ENCODE measurements around the gene ADGRV1.

Gene ADGRV1

DNA sequence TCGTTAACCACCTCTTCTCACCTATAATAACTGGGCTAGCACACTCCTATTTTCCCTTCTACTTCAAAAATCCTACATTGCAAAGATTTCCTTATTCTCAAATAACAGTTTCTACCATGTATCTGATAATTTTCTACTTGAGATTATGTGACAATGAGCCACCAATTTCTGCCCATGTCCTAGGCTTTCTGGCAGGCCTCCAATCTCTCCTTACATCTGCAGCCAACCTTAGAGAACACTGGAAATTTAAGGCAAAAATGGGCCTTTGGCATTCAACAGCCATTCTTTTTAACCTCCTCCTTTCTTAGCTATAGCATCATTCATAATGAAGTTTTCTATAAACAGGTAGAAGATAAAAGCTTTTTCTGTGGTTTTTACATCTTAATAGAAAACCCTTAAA lies 599.4 kb downstream of the ADGRV1 start:
- in situ Hi-C loops (cut with HindIII; ENCODE audit: low pct_ligation_motif_present, low pct_unique_long_range_greater_than_20kb, low sequenced_read_pairs), result no loop called here
- no peak for DNase-seq

DNA sequence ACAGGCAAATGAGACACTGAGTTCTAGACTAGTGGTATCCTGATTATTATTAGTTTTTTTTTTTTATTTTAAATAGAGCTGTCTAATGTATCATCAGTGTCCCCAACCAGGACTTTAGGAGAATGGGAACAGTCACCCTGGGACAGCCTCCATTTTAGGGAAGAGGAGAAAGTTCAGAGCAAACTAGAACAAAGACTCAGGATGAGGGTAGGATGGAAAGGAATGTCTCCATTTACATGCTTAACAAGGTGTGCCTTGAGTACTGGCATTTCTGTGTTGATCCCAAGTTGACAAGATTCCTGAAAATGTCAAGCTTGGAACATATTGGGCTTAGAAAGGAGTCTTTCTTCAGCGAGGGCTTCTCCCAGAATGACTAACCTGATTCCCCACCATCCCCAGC lies 601.0 kb downstream of the ADGRV1 start:
- DNase-seq, result no peak
- in situ Hi-C loops (cut with HindIII; ENCODE audit: low pct_ligation_motif_present, low pct_unique_long_range_greater_than_20kb, low sequenced_read_pairs), result no loop called here

DNA sequence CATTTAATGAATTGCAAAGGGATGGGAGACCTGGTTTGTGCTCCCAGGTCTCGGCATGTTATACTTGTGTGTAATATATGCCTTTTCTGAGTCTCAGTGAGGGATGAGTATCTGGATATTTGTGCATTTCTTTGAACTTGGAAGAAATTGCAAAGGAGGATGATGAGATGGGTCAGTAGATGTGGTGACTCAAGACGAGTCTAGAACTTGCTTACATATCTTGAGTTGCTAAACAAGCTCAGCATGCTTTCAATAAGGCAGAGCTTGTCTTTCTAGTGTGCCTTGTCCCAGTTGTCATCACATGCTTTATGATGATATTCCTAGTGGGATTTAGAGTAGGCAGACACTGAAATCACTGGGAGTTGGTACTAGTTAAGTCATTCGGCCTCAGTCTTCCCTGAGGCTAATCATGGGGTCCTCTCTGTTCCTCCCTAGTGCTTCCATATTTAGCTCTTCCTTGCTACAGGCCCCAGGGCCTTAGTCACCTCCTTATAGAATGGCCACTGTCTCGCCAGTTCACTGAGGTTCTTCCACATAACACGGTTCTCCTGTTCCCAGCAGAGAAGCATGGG lies 602.2 kb downstream of the ADGRV1 start:
- in situ Hi-C loops (cut with HindIII; ENCODE audit: low pct_ligation_motif_present, low pct_unique_long_range_greater_than_20kb, low sequenced_read_pairs), result no loop called here
- DNase-seq, result no peak

DNA sequence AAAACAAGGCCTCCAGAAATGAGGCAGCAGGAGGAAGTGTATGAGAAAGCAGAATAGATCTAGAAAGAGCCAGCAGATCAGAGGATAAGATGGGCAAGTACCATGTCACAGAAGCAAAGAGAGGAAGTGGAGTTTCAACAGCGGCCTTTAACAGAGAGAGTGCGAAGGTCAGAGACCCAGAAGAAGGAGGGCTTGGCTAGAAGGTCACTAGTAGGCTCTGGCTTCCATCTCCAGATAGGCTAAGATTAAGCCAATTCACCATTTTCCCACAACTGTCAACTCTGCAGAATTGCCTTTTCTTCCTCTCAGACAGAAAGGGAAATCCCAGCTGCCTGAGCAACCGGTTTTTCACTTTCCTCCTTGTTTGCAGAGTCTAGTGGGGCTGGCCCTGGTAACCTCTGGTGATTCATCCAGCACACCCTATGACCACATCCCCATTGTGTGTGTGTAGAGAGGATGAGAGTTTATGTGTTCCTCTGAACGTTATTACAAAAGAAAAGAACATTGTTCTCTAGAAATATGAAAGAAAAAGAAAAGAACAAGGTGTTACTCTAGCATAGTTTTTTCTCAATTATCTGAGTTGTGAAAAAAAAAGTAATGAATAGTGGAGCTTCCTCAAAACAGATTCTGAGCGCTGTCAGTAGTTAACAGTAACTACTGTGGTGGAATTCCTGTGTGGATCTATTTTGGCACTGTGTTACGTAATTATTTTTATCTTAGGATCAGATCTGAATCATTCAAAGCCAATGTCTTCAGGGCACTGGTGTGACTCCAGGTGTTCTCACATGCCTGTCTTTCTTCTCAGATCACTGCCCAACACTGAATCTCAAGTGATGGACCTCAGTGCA lies 604.2 kb downstream of the ADGRV1 start:
- in situ Hi-C loops (cut with HindIII; ENCODE audit: low pct_ligation_motif_present, low pct_unique_long_range_greater_than_20kb, low sequenced_read_pairs), result no loop called here
- DNase-seq, result peak; percentile 79

DNA sequence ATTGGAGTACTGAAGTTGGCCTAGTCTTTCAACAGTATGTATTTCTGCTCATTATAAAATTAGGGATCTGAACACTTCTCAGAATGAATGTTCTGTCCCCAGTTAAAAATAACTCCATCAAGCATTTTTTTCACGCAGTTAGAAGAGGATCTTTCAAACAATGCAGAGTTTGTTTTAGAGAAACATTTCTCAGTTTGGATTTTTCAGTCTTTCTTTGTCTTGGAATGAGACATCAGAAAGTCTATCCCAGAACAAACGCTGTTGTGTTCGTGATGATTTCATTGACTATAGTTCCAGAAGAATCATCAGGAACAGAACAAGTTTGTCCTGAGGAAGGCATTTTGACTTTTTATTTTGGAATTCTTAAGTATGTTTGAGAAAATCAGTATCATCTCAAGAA lies 605.8 kb downstream of the ADGRV1 start:
- in situ Hi-C loops (cut with HindIII; ENCODE audit: low pct_ligation_motif_present, low pct_unique_long_range_greater_than_20kb, low sequenced_read_pairs), result no loop called here

DNA sequence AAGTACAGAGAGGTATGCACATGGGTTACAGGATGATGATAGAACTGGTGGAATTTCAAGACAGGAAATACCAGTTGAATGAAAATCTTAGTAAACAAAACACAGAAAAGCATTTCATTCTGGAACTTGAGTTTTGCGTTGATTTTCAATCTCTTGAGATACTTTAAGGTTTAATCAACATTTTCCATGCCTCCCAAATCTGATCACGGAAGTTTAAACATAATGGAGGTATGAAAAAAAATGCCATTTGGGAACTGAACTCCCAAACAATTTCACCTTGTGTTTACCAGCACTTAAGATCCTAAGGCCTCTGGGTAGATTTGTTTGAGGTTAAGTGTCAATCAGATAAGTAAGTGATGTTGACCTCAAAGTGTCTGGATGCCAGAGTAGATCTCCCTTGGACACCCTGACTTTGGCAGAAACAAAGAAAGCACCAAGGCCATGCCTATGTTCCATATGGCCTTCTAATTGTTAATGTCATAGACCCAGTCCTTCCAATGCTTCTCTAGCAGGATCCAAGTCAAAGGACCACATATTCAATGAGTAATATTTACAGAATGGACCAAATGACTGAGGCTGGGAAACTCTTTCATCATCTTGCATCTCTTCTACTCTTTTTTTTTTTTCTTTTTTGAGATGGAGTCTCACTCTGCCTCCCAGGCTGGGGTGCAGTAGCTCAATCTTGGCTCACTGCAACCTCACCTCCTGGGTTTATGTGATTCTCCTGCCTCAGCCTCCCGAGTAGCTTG lies 607.6 kb downstream of the ADGRV1 start:
- no peak for DNase-seq
- in situ Hi-C loops (cut with HindIII; ENCODE audit: low pct_ligation_motif_present, low pct_unique_long_range_greater_than_20kb, low sequenced_read_pairs), result no loop called here

More for the DNA sequence above, 605.8 kb downstream of the ADGRV1 start:
- DNase-seq, result no peak

DNA sequence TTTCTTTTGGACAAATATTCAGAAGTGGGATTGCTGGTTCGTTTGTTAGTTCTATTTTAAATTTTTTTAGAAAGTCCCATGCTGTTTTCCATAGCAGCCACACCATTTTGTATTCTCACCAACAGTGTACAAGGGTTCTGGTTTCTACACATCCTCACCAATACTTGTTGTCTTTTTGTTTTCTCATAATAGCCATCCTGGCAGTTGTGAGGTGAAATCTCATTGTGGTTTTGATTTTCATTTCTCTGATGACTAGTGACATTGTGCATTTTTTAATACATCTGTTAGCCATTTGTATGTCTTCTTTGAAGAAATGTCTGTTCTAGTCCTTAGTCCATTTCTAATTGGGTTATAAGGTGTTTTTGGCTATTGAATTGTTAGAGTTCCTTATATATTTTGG lies 610.3 kb downstream of the ADGRV1 start:
- in situ Hi-C loops (cut with HindIII; ENCODE audit: low pct_ligation_motif_present, low pct_unique_long_range_greater_than_20kb, low sequenced_read_pairs), result no loop called here
- DNase-seq, result no peak

DNA sequence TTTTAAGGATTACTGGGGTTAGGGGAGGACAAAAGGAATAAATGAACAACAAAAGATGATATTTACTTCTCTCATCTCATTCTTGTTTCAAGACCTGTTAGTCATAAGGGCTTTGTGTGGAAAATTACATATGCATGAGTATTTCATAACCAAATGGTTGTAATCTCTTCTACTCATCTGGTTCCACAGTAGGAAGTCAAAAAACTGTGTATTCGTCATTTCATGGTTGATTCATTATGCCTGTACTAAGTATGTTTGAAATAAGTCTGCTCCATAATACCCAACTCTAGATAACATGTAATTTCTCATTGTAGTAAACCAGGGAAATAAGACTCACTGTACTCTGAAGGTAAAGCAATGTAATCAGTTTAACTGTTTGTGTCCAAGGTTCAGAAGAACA lies 611.7 kb downstream of the ADGRV1 start:
- in situ Hi-C loops (cut with HindIII; ENCODE audit: low pct_ligation_motif_present, low pct_unique_long_range_greater_than_20kb, low sequenced_read_pairs), result no loop called here
- no peak for DNase-seq

DNA sequence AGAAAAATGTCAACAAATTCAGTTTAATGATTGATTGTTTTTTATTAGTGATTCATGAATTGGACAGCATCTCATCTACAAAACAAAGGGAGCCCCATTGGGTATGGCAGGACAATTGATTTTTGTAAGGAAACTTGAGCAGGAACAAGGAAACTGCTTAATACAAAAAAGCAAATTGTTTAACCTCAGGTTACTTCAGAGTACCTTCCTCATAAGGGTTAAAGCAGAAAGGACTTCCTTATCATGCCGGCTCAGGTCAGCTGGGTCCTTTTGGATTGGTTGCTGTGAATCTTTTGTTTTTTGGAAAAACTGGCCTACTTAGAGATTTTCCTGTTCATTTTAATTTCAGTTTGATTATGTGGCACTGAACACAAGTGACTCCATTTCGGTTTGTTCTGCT lies 612.7 kb downstream of the ADGRV1 start:
- DNase-seq, result no peak
- in situ Hi-C loops (cut with HindIII; ENCODE audit: low pct_ligation_motif_present, low pct_unique_long_range_greater_than_20kb, low sequenced_read_pairs), result no loop called here

DNA sequence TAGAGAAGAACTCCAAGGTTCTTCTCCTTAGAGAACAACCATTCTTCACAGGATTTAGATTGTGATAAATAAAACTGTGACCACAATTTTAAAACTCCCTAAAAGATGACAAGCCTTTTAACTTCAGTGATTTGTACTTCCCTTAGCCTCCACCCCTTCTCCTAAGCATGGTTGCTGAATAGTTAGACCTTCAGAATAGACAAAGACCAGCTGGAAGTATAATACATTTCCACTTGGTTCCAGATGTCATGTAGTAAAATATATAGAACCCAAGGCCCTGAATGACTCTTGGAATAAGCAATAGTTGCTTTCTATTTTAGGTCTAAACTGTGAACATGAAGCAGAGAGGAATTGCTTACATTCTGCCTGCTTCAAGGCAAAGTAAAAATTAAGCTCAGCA lies 615.8 kb downstream of the ADGRV1 start:
- DNase-seq, result no peak
- in situ Hi-C loops (cut with HindIII; ENCODE audit: low pct_ligation_motif_present, low pct_unique_long_range_greater_than_20kb, low sequenced_read_pairs), result no loop called here

DNA sequence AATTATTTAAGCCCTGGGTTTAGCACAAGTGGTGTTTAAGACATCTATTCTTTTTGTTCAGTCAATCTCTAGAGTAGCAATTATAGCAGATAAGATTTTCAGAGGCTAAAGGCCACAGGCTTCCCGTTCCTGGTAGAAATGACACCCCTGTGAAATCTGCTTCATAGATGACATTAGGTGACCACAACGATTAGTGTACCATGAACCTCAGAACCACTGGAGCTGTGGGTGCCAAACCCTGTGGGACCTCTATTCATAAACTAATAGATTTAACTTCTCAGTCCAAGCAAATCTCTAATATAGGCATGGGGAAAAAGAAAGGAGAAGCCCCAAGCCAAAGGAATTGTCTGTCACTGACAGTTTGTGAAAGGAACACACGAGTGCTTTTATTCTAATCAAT lies 617.1 kb downstream of the ADGRV1 start:
- in situ Hi-C loops (cut with HindIII; ENCODE audit: low pct_ligation_motif_present, low pct_unique_long_range_greater_than_20kb, low sequenced_read_pairs), result no loop called here
- DNase-seq, result no peak

DNA sequence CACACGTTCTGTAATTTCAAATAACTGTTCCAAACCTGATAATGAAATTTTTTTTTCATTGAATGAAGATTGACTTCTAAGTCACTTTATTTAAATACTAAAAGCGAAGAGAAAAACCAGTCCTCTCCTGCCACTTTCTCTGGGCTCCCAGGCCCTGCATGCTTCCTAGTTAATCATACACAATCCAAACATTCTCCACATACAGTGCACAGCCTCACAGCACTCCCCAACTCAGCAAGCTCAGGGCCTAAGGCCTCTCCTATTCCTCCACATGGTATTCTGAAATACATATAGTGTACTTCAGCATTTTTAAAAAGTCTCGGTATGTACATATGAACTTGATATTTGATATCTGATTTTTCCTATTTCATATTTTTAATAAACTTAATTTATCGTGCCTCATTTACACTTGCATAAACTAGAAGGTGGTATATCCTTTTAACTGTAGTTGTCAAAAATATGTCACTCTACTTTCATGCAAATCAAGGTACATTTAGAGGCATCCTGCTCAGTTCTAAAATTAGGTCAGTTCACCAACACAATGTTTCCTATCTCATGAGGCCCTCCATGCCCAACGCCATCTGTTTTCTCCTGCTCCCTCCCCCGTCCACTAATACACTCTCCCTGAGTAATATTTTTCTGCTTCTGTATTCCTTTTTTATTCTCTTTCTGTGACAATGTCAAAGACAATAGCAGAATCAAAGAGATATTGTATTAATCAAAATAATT lies 617.9 kb downstream of the ADGRV1 start:
- in situ Hi-C loops (cut with HindIII; ENCODE audit: low pct_ligation_motif_present, low pct_unique_long_range_greater_than_20kb, low sequenced_read_pairs), result no loop called here
- DNase-seq, result peak; percentile 63

DNA sequence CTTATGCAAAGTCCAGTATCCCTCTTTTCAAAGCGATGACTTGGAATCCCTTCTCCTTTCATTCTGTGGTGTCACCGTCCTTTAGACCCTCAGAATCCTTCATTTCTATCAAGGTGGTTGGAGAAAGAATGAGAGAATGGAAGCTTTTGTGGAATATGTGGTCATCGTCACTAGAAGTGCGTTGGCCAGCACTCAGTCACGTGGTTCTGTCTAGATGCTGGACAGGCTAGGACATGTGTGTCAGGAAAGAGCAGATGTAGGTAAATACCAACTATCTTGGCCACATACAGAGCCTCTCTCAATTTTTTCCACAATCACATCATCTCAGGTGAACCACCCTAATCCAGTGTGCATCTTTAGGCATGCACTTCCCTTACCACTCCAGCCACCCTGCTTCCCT lies 618.5 kb downstream of the ADGRV1 start:
- DNase-seq, result no peak
- in situ Hi-C loops (cut with HindIII; ENCODE audit: low pct_ligation_motif_present, low pct_unique_long_range_greater_than_20kb, low sequenced_read_pairs), result no loop called here

DNA sequence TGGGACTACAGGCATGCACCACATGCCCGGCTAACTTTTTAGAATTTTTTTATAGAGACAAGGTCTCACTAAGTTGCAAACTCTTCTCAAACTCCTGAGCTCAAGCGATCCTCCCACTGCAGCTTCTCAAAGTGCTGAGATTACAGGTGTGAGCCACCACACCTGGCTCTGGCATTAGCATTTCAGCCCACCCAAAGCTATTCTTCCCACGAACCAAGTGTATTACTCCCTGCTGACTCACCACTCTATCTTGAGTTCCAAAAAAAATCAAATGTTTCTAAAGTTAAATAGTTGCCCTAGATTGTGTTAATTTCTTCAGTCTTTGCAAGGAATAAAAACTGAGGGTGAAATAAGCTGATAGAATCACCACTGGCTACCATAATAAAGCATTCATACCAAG lies 619.0 kb downstream of the ADGRV1 start:
- no peak for DNase-seq
- in situ Hi-C loops (cut with HindIII; ENCODE audit: low pct_ligation_motif_present, low pct_unique_long_range_greater_than_20kb, low sequenced_read_pairs), result no loop called here

DNA sequence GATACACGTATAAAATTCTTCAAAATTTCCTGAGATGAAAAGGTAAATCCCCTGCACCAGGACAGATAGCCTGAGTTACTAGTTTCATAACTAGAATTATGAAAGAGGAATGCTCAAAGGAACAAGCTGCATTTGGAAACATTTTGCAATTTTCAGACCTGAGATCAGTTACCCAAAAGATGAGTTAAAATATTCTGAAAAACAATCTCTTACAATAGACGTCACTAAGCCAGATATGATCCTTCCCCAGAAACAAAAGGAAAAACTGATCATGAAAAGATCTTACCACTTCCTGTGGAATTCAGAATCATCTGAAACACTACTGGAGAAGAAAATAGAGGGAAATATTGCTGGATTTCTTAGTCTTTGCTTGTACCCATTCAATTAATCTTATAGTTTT lies 619.9 kb downstream of the ADGRV1 start:
- in situ Hi-C loops (cut with HindIII; ENCODE audit: low pct_ligation_motif_present, low pct_unique_long_range_greater_than_20kb, low sequenced_read_pairs), result no loop called here
- no peak for DNase-seq

DNA sequence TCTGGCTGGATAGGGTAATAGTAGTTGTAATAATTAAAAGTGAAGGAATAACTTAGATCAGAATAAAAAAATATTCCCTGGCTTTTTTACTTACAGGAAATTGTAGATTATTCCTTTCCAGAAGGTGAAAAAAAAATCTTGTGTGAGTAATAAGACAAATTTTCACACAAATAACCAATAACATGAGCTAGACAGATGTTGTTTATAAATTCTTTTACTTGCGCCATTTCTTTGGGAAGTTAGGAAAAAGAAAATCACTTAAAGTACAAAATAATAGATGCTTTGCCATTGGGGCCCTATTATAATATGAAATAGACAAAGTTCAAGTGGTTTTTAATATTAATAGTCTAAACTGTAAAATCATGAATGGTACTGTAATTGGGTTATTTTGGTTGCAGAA lies 620.4 kb downstream of the ADGRV1 start:
- in situ Hi-C loops (cut with HindIII; ENCODE audit: low pct_ligation_motif_present, low pct_unique_long_range_greater_than_20kb, low sequenced_read_pairs), result no loop called here
- DNase-seq, result no peak

DNA sequence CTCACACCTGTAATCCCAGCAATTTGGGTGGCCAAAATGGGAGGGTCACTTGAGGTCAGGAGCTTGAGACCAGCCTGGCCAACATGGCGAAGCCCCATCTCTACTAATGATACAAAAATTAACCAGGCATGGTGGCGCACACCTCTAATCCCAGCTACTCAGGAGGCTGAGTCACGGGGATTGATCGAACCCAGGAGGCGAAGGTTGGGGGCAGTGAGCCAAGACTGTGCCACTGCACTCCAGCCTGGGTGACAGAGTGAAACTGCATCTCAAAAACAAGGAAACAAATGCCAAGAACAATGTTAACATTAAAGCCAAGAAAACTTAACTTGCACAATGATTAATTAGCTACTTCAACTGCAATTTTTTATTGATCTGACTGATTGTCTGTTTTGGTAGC lies 621.9 kb downstream of the ADGRV1 start:
- in situ Hi-C loops (cut with HindIII; ENCODE audit: low pct_ligation_motif_present, low pct_unique_long_range_greater_than_20kb, low sequenced_read_pairs), result no loop called here
- no peak for DNase-seq

DNA sequence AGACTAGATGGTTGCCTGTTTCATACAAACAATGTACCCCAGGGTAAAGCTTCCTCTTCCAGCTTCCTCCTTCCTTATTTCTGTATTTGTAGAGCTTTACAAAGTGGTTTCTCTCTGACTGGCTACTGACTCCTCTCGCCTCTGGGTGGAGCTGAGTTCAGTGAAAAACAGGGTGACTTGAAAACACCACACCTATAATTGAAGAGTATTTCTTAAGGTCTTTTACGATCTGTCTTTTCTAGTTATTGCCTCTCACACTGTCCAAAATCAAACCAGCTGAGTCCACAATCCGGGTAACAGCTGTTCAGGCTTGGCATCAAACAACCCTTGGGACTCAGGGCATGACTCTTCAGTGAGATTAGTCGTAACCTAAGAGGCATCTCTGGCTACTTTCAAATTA lies 624.2 kb downstream of the ADGRV1 start:
- in situ Hi-C loops (cut with HindIII; ENCODE audit: low pct_ligation_motif_present, low pct_unique_long_range_greater_than_20kb, low sequenced_read_pairs), result no loop called here
- no peak for DNase-seq

DNA sequence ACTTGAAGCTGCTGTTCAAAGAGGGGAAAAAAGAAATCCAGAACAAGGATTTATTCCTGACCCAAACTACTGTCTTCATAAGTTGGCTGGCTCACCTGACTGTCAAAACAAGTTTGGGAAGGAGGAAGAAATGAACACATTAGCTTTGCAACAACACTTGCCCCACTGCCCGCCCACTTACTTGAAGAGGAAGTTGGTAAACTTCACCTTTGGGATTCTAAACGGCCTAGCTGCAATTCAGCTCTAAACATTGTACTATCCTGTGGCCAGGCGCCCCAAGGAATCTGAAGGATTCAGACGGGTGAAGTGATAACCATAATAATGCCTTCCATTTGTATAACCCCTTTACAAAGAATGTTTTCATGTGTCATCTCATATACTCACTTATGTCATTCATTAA lies 625.1 kb downstream of the ADGRV1 start:
- DNase-seq, result no peak
- in situ Hi-C loops (cut with HindIII; ENCODE audit: low pct_ligation_motif_present, low pct_unique_long_range_greater_than_20kb, low sequenced_read_pairs), result no loop called here
